Esophagus muscularis mucosa (tissue), 4 donors: ENCODE data around the gene SMCHD1.

Experiments used
- CTCF ChIP-seq, 3 experiments: fragments of 200-600 bp in 2 of 3; fragments of 450-650 bp in 1 of 3; sonication (generic) in 2 of 3; IDR thresholded peaks; one replicate each; pipeline ENCODE4 v1.5.1; 2017 to 2019; ENCODE audit warnings: antibody characterized with exemption in 3 of 3, mild to moderate bottlenecking in 2 of 3, moderate library complexity in 1 of 3
- EP300 ChIP-seq: sonication (generic); formaldehyde crosslinking; IDR thresholded peaks from one replicate; pipeline ENCODE4 v1.6.1; 2017; ENCODE audit warnings: antibody characterized with exemption
- POLR2A ChIP-seq: fragments of 450-650 bp; IDR thresholded peaks from one replicate; pipeline ENCODE4 v1.6.1; 2017; ENCODE audit warnings: antibody characterized with exemption, moderate library complexity, mild to moderate bottlenecking, low read depth
- POLR2AphosphoS5 ChIP-seq, 2 donors: sonication (generic); formaldehyde crosslinking; IDR thresholded peaks; one replicate each; pipeline ENCODE4 v1.6.1; 2017; ENCODE audit warnings: antibody characterized with exemption in 2 of 2

- TF ChIP-seq POLR2A (no peak), CTCF (IDR thresholded peaks at IDR 0.05) (no peak), EP300 (no peak), POLR2AphosphoS5 (IDR thresholded peaks at IDR 0.05) (no peak)
Measured at GRCh38 chr18:2625217-2625616, 30.3 kb upstream of the SMCHD1 start.
